K562 (cell line): Measurements from ENCODE around the gene GPR4. TPM values are rescaled to one million over a fixed set of nuclear protein-coding genes. Genes with fewer than 3 reads are reported as not detected.

ENCODE experiments used
- BDP1 ChIP-seq: IDR thresholded peaks from 3 replicates; pipeline ENCODE4 v1.6.1; 2011; ENCODE audit not compliant: insufficient read length, insufficient read depth
- CTCFL ChIP-seq: IDR thresholded peaks from 2 replicates; pipeline ENCODE4 v1.6.1; 2011; ENCODE audit warnings: borderline replicate concordance, low read depth, mild to moderate bottlenecking, moderate library complexity, low read length; ENCODE audit not compliant: insufficient read depth, poor library complexity, severe bottlenecking
- EP300 ChIP-seq: IDR thresholded peaks from 2 replicates; pipeline ENCODE4 v1.6.1; 2012; ENCODE audit warnings: low read length, improper control_type of control experiment
- ERF ChIP-seq: fragments of 450-650 bp; formaldehyde crosslinking; IDR thresholded peaks from 2 replicates; pipeline ENCODE4 v1.4.0; 2020; ENCODE audit warnings: mild to moderate bottlenecking, mixed read lengths
- MEIS2 ChIP-seq: fragments of 450-650 bp; IDR thresholded peaks from 2 replicates; pipeline ENCODE4 v1.6.1; 2014; ENCODE audit warnings: mild to moderate bottlenecking; ENCODE audit not compliant: partially characterized antibody
- RBM25 ChIP-seq: fragments of 200-400 bp; formaldehyde crosslinking; IDR thresholded peaks from 2 replicates; pipeline ENCODE4 v1.6.1; 2018; ENCODE audit warnings: low read length, low read depth, moderate library complexity; ENCODE audit not compliant: severe bottlenecking
- SMAD2 ChIP-seq: fragments of 150-350 bp; IDR thresholded peaks from 2 replicates; pipeline ENCODE4 v1.6.1; 2014; ENCODE audit warnings: low read depth, mild to moderate bottlenecking, low read length
- TAF9B ChIP-seq: fragments of 450-650 bp; IDR thresholded peaks from 2 replicates; pipeline ENCODE4 v1.6.1; 2018; ENCODE audit warnings: mild to moderate bottlenecking; ENCODE audit not compliant: partially characterized antibody
- TEAD4 ChIP-seq, 2 experiments: sonication (generic) in 1 of 2; formaldehyde crosslinking in 1 of 2; IDR thresholded peaks; 2 replicates each; pipeline versions ENCODE4 v1.6.1 to v1.8.0; 2012 to 2022; ENCODE audit warnings: borderline replicate concordance in 1 of 2, inconsistent platforms in 1 of 2, low read length in 1 of 2, mild to moderate bottlenecking in 1 of 2, missing genetic modification reagents in 1 of 2
- TRIM24 ChIP-seq, 2 experiments: fragments of 450-650 bp; IDR thresholded peaks; 2 replicates each; pipeline ENCODE4 v1.6.1; 2016
- YY1 ChIP-seq, 3 experiments: IDR thresholded peaks; 2 replicates each; pipeline ENCODE4 v1.6.1; 2011; ENCODE audit warnings: low read length in 2 of 3, mild to moderate bottlenecking in 2 of 3, moderate library complexity in 2 of 3, borderline replicate concordance in 1 of 3, control low read depth in 1 of 3, low read depth in 1 of 3; ENCODE audit not compliant: insufficient read depth in 3 of 3, insufficient replicate concordance in 2 of 3, control insufficient read depth in 1 of 3, insufficient read length in 1 of 3; ENCODE audit errors: extremely low read depth in 1 of 3
- ZNF146 ChIP-seq: IDR thresholded peaks from one replicate; pipeline ENCODE4 v1.6.1; 2018; ENCODE audit warnings: missing compliant biosample characterization; ENCODE audit not compliant: unreplicated experiment
- ZNF253 ChIP-seq: fragments of 250-450 bp; sonication (Bioruptor Pico); conservative IDR thresholded peaks from 2 replicates; pipeline ENCODE4 v1.6.1; 2021; ENCODE audit warnings: mild to moderate bottlenecking
- ZNF347 ChIP-seq: fragments of 450-650 bp; formaldehyde crosslinking; IDR thresholded peaks from 2 replicates; pipeline ENCODE4 v1.4.0; 2020; ENCODE audit warnings: low read depth, mild to moderate bottlenecking, moderate library complexity
- polyA plus RNA-seq, 8 experiments: library from polyadenylated mRNA; depleted of rRNA in 4 of 8; stranded (reverse) in 5 of 8; unstranded in 3 of 8; fragments of >200 nt; fragmentation: Nextera tagmentation in 2 of 8; fragmentation: Illumina TruSeq in 1 of 8; extraction: Ambion mirVana in 2 of 8; extraction: Trizol in 1 of 8; gene quantifications; 2 replicates each; pipeline versions ENCODE4 v1.2.1 to v1.2.3, GENCODE V29; 2011 to 2014; ENCODE audit warnings: inconsistent platforms in 1 of 8, missing spikeins in 1 of 8
- total RNA-seq, 7 experiments: library from RNA; depleted of rRNA in 6 of 7; stranded (reverse); fragments of >200 nt in 6 of 7; fragmentation: Illumina TruSeq in 2 of 7; extraction: Trizol in 2 of 7; gene quantifications; 2 replicates each; pipeline versions ENCODE4 v1.2.1 to v1.2.3, GENCODE V29; 2011 to 2021; ENCODE audit warnings: low replicate concordance in 1 of 7
- TF ChIP-seq, protein P1 (sequence below), 2 experiments: fragments of 450-650 bp in 1 of 2; sonication (generic) in 1 of 2; formaldehyde crosslinking in 1 of 2; IDR thresholded peaks in 1 of 2; conservative IDR thresholded peaks in 1 of 2; 2 replicates each; pipeline versions ENCODE4 v1.6.1 to v1.8.1; 2016 to 2023; ENCODE audit warnings: mild to moderate bottlenecking in 2 of 2, moderate library complexity in 2 of 2, inconsistent platforms in 1 of 2, missing genetic modification reagents in 1 of 2
- TF ChIP-seq, protein P2 (sequence below): fragments of 150-350 bp; conservative IDR thresholded peaks from 2 replicates; pipeline ENCODE4 v1.6.1; 2014; ENCODE audit warnings: low read length
- TF ChIP-seq, protein P3 (sequence below): fragments of 450-650 bp; IDR thresholded peaks from 2 replicates; pipeline ENCODE4 v1.6.1; 2016; ENCODE audit warnings: borderline replicate concordance

GPR4 gene
- total and polyA plus RNA-seq, 9 of the 15 experiments (the other 6 are each of a cell fraction or from before 2014, with no cell fraction given): 0.03 to 0.09 (median 0.04) TPM; not detected in 5

GRCh38 chr19:45584332-45585157 lies 17.5 kb downstream of the GPR4 start, which contains the start of gene OPA3 (continued):
- TF ChIP-seq, protein P1, sequence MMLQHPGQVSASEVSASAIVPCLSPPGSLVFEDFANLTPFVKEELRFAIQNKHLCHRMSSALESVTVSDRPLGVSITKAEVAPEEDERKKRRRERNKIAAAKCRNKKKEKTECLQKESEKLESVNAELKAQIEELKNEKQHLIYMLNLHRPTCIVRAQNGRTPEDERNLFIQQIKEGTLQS (IDR thresholded peaks at IDR 0.05): peak; percentile 96
- TF ChIP-seq, protein P1 (CRISPR knock-in tag; conservative IDR thresholded peaks at IDR 0.05): peak; percentile 54; the same call in 1 of the 2 replicates
- TF ChIP-seq RBM25 (peak; percentile 92), ZNF253 (CRISPR knock-in tag) (0 out of 2 replicates have a peak, but pooled peaks have one; percentile 18), TAF9B (no peak), ZNF146 (CRISPR knock-in tag) (no peak), ZNF347 (CRISPR knock-in tag) (no peak), TRIM24 (IDR thresholded peaks at IDR 0.05) (no peak; a peak in 1 of 4 replicates), ERF (CRISPR knock-in tag) (peak; percentile 70; the same call in 1 of the 2 replicates), EP300 (0 out of 2 replicates have a peak, but pooled peaks have one; percentile 2), TEAD4 (IDR thresholded peaks at IDR 0.05; ENCODE audit: low read length) (peak; percentile 30; the same call in 1 of the 2 replicates), TEAD4 (CRISPR knock-in tag; IDR thresholded peaks at IDR 0.05; ENCODE audit: borderline replicate concordance) (no peak), MEIS2 (peak; percentile 61), YY1 (IDR thresholded peaks at IDR 0.05; ENCODE audit: borderline replicate concordance in 1 of 3, control insufficient read depth in 1 of 3, extremely low read depth in 1 of 3, insufficient read depth in 3 of 3, insufficient read length in 1 of 3, insufficient replicate concordance in 2 of 3, low read depth in 1 of 3, low read length in 2 of 3) (peak; percentile 66 to 94 (median 91)), SMAD2 (no peak), CTCFL (no peak), BDP1 (no peak)
- TF ChIP-seq, protein P2, sequence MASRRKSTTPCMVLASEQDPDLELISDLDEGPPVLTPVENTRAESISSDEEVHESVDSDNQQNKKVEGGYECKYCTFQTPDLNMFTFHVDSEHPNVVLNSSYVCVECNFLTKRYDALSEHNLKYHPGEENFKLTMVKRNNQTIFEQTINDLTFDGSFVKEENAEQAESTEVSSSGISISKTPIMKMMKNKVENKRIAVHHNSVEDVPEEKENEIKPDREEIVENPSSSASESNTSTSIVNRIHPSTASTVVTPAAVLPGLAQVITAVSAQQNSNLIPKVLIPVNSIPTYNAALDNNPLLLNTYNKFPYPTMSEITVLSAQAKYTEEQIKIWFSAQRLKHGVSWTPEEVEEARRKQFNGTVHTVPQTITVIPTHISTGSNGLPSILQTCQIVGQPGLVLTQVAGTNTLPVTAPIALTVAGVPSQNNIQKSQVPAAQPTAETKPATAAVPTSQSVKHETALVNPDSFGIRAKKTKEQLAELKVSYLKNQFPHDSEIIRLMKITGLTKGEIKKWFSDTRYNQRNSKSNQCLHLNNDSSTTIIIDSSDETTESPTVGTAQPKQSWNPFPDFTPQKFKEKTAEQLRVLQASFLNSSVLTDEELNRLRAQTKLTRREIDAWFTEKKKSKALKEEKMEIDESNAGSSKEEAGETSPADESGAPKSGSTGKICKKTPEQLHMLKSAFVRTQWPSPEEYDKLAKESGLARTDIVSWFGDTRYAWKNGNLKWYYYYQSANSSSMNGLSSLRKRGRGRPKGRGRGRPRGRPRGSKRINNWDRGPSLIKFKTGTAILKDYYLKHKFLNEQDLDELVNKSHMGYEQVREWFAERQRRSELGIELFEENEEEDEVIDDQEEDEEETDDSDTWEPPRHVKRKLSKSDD: 0 out of 2 replicates have a peak, but pooled peaks have one; percentile 54
- TF ChIP-seq, protein P3, sequence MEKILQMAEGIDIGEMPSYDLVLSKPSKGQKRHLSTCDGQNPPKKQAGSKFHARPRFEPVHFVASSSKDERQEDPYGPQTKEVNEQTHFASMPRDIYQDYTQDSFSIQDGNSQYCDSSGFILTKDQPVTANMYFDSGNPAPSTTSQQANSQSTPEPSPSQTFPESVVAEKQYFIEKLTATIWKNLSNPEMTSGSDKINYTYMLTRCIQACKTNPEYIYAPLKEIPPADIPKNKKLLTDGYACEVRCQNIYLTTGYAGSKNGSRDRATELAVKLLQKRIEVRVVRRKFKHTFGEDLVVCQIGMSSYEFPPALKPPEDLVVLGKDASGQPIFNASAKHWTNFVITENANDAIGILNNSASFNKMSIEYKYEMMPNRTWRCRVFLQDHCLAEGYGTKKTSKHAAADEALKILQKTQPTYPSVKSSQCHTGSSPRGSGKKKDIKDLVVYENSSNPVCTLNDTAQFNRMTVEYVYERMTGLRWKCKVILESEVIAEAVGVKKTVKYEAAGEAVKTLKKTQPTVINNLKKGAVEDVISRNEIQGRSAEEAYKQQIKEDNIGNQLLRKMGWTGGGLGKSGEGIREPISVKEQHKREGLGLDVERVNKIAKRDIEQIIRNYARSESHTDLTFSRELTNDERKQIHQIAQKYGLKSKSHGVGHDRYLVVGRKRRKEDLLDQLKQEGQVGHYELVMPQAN: peak; percentile 90; the same call in 1 of the 2 replicates
